GM10248 (cell line): ENCODE data around the gene FBF1.

ENCODE experiments used
- CTCF ChIA-PET: fragments of 300-600 bp; sonication (Branson Sonifier 250); formaldehyde crosslinking; extraction: SDS; loops from one replicate; lab custom pipeline; 2021; ENCODE audit warnings: antibody characterized with exemption; lab: Yijun Ruan, JAX
- POLR2A ChIA-PET: fragments of 350-650 bp; sonication (Branson Sonifier 250); formaldehyde crosslinking; extraction: SDS; loops from one replicate; lab custom pipeline; 2020; ENCODE audit warnings: antibody characterized with exemption; lab: Yijun Ruan, JAX
- DNase-seq: peaks from one replicate; pipeline ENCODE4 v3.0.0; 2012; ENCODE audit errors: extremely low spot score
- CTCF ChIP-seq: IDR thresholded peaks from 2 replicates; pipeline ENCODE4 v1.5.1; 2012; ENCODE audit warnings: mild to moderate bottlenecking, low read depth; ENCODE audit errors: extremely low read depth, missing control alignments, control extremely low read depth

FBF1 gene

DNA sequence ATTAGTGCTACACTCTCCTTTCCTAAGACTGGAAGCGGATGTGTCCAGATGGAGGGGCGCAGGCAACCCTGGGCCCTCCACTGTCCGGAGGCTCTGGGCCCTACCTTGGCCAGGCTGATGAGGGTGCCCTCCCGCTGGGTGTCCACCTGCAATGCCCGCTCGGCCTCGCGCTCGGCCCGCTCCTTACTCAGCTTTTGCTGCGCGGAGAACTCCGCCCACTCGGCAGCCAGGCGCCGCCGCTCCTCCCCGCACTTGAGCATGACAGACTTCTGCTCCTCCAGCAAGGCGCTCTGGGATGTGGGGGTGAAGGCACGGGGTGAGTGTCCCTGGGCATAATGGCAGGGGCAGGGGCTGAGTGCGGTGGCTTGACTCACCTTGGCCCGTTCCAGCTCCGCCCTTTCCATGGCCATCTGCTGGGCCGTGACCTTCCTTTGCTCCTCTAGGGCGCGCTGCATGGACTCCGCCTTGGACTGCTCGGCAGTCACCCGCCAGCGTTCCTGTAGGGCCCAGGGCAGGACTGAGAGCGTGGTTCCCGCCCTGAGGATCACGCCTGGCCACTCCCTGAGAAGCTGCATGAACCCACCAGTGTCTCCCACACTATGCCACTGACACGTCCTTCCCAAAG, 26.1 kb downstream of the FBF1 start:
- CTCF ChIA-PET: interaction anchor here (1.3 to 5.0 kb wide), 3 partner anchors 9 to 91 kb away, joined by 4 to 27 read pairs (median 10); no protein-coding TSS in a partner anchor
- no peak for DNase-seq

DNA sequence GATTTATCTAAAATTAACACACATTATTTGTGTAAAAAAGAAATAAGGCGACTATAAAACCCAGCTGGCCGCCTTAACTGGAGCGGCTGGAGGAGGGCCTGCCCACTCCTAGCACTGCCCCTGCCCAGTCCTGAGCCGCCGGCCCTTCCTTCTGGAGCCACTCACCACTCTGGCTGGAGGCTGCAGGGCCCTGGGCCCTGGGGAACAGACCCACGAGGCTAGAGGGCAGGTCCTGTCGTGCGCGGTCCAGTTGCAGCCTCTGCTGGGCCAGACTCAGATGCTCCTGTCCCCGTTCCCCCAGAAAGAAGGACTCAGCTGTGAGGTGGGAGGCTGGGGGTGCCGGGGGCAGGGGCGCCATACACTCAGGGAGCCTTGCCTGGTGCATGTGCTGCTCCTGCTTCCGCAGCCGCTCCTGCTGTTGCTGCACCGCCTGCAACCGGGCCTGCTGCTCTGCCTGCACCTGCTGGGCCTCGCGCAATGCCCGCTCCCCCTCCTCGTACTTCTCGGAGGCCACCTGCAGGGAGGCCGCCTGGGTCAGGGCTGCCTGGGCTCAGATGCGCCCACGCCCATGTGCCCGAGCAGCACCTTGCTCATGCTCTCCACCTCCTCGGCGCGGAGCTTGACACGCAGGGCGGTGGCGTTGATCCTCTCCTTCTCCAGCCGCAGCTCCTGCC, 27.2 kb downstream of the FBF1 start:
- TF ChIP-seq CTCF: no peak
- ChIA-PET CTCF (interaction anchor here (12.4 kb wide), 1 partner anchor 93 kb away, joined by 239 read pairs; the partner anchor contains the start of gene CDK3), POLR2A (interaction anchor here (0.9 kb wide), 1 partner anchor 58 kb away, joined by 7 read pairs; the partner anchor contains the start of gene WBP2)
- no peak for DNase-seq

More for the DNA sequence above, 26.1 kb downstream of the FBF1 start:
- no peak for TF ChIP-seq CTCF
- POLR2A ChIA-PET: interaction anchor here (0.9 kb wide), 1 partner anchor 60 kb away, joined by 7 read pairs; the partner anchor contains the start of gene WBP2

DNA sequence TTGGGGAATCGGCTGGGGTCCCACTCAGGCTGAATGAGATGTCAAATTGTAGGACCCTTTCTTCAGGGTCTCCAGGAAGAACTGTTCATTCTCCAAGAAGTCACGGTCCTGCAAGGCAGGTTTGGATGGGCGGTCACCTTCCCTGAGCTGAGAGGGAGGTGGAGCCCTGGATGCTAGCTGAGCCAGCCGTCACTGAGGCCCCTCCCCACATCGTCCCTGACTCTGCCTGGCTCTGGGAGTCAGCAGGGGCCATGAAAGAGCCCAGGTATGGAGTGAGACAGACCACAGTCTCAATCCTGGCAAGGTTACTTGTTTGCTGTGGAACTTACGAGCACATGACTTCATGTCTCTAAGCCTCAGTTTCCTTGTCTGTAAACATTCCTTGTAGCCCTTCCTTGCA, 30.1 kb downstream of the FBF1 start:
- CTCF ChIA-PET: interaction anchor here (1.0 to 12.4 kb wide), 6 partner anchors 9 to 388 kb away, joined by 3 to 239 read pairs (median 6); partner anchors contain the start of genes CDK3 and TRIM65
- DNase-seq: no peak
- TF ChIP-seq CTCF: no peak
- POLR2A ChIA-PET: interaction anchor here (0.7 kb wide), 1 partner anchor 98 kb away, joined by 3 read pairs; no protein-coding TSS in a partner anchor

- CTCF ChIA-PET: interaction anchor here (0.6 to 12.4 kb wide), 7 partner anchors 10 to 97 kb away, joined by 3 to 239 read pairs (median 6); partner anchors contain the start of genes CDK3 and TRIM65
- POLR2A ChIA-PET: interaction anchor here (0.7 kb wide), 1 partner anchor 137 kb away, joined by 5 read pairs; no protein-coding TSS in a partner anchor
Measured at GRCh38 chr17:75909812-75910274, 31.0 kb downstream of the FBF1 start.

GRCh38 chr17:75909051-75909811, 31.6 kb downstream of the FBF1 start:
- POLR2A ChIA-PET: interaction anchor here (0.7 kb wide), 1 partner anchor 137 kb away, joined by 5 read pairs; no protein-coding TSS in a partner anchor
- TF ChIP-seq CTCF: no peak
- DNase-seq: no peak
- CTCF ChIA-PET: interaction anchor here (0.6 to 12.4 kb wide), 7 partner anchors 10 to 97 kb away, joined by 3 to 239 read pairs (median 6); partner anchors contain the start of genes CDK3 and TRIM65

More at GRCh38 chr17:75909812-75910274, 31.0 kb downstream of the FBF1 start:
- no peak for DNase-seq
- no peak for TF ChIP-seq CTCF
